OCI-LY3 (cell line): ENCODE data around the gene NAPB.

Experiments
- H2AFZ ChIP-seq: fragments of 200-600, 300-600 bp; shearing (Covaris generic); 2 replicates; pipeline ENCODE4 v1.6.0; 2014; ENCODE audit warnings: antibody characterized with exemption, low read depth, low read length
- H3K27ac ChIP-seq: fragments of 200-600, 300-600 bp; sonication (generic); 2 replicates; pipeline ENCODE4 v1.5.1; 2014; ENCODE audit warnings: mild to moderate bottlenecking, low read length, moderate library complexity, mixed read lengths
- H3K27me3 ChIP-seq: fragments of 200-600, 300-600 bp; sonication (generic); 2 replicates; pipeline ENCODE4 v1.6.1; 2014; ENCODE audit warnings: low read depth, low read length, mixed read lengths
- H3K36me3 ChIP-seq: fragments of 200-600, 300-600 bp; sonication (generic); replicated peaks from 2 replicates; pipeline ENCODE3; 2014; ENCODE audit warnings: low read depth, low read length, mixed read lengths
- H3K4me1 ChIP-seq: fragments of 300-600, 200-600 bp; sonication (generic); 2 replicates; pipeline ENCODE4 v1.6.1; 2014; ENCODE audit warnings: low read length, mixed read lengths
- H3K4me2 ChIP-seq: fragments of 200-600, 300-600 bp; sonication (generic); 2 replicates; pipeline ENCODE4 v1.6.1; 2014; ENCODE audit warnings: low read length, mixed read lengths
- H3K4me3 ChIP-seq: fragments of 300-600, 200-600 bp; sonication (generic); 2 replicates; pipeline ENCODE4 v1.5.1; 2014; ENCODE audit warnings: antibody characterized with exemption, mild to moderate bottlenecking, low read length, moderate library complexity
- H3K79me2 ChIP-seq: fragments of 300-600, 200-600 bp; shearing (Covaris generic); 2 replicates; pipeline ENCODE4 v1.6.1; 2014; ENCODE audit warnings: mild to moderate bottlenecking, low read length, mixed read lengths
- H3K9ac ChIP-seq: fragments of 300-600, 200-600 bp; shearing (Covaris generic); 2 replicates; pipeline ENCODE4 v1.6.0; 2014; ENCODE audit warnings: mild to moderate bottlenecking, low read length, moderate library complexity
- H3K9me3 ChIP-seq: fragments of 200-600, 300-600 bp; shearing (Covaris generic); 2 replicates; pipeline ENCODE4 v1.6.1; 2014; ENCODE audit warnings: low read length, mixed read lengths; ENCODE audit not compliant: insufficient read depth
- H4K20me1 ChIP-seq: fragments of 200-600, 300-600 bp; sonication (generic); 2 replicates; pipeline ENCODE4 v1.6.1; 2016; ENCODE audit warnings: low read length, mixed read lengths; ENCODE audit not compliant: insufficient read depth
- CTCF ChIP-seq: fragments of 200-600, 300-600 bp; sonication (generic); IDR thresholded peaks from 2 replicates; pipeline ENCODE4 v1.5.1; 2014; ENCODE audit warnings: antibody characterized with exemption, low read length, low read depth
- EZH2phosphoT487 ChIP-seq: fragments of 200-600 bp; shearing (Covaris generic); IDR thresholded peaks from 2 replicates; pipeline ENCODE4 v1.6.1; 2018; ENCODE audit warnings: antibody characterized with exemption, mixed run types, low read depth

Gene NAPB

GRCh38 chr20:23391707-23392310 is 29.5 kb downstream of the NAPB start:
- Histone ChIP-seq H3K27ac (no peak overlapping the region), H3K36me3 (peaks cover 21% of the 10 kb centered on the region)
- TF ChIP-seq EZH2phosphoT487 (no peak), CTCF (no peak)

DNA sequence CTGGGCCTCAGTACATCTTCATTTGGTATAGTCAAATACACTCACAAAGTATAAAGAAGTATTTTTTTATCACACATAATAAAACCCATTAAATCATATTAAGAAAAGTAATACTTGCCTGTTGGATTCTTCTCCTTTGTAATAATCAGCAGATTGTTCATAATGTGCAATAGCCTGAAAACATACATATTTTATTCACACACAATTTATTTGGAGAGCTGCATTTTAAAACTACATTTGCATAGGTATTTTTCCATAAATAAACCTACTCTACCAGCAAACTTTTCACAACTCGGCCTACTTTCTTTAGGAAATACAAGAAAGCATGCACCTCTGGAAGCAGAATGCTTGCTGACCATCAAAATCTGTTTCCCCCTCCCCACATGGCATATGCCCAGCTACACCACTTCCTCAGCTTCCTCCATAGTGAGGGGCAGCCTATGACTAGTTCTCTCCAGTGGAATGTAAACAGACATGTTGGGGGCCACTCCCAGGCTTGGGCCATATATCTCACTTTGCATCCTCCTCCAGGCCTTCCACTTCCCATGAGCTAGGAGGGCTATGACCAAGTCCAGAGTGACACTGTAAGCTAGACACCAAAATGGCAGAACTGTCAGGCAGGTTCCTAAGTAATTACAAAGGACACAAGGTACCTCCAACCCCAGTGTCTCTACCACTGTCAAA is 31.1 kb downstream of the NAPB start:
- no peak for TF ChIP-seq EZH2phosphoT487
- TF ChIP-seq CTCF: no peak
- no peaks in the 10 kb centered on the region for H3K4me1 ChIP-seq
- no peak overlapping the region for H2AFZ ChIP-seq
- H3K79me2 ChIP-seq: no peaks in the 10 kb centered on the region
- no peak overlapping the region for H3K27ac ChIP-seq
- H3K4me3 ChIP-seq: no peak overlapping the region
- H3K9me3 ChIP-seq: no peaks in the 10 kb centered on the region
- H3K9ac ChIP-seq: no peak overlapping the region
- peaks cover 27% of the 10 kb centered on the region for H3K36me3 ChIP-seq
- H4K20me1 ChIP-seq: no peaks in the 10 kb centered on the region
- no peak overlapping the region for H3K4me2 ChIP-seq
- H3K27me3 ChIP-seq: no peaks in the 10 kb centered on the region

More at GRCh38 chr20:23391707-23392310, 29.5 kb downstream of the NAPB start:
- H3K4me1 ChIP-seq: no peaks in the 10 kb centered on the region
- no peaks in the 10 kb centered on the region for H4K20me1 ChIP-seq
- no peaks in the 10 kb centered on the region for H3K79me2 ChIP-seq
- no peaks in the 10 kb centered on the region for H3K27me3 ChIP-seq
- no peak overlapping the region for H3K4me3 ChIP-seq
- H3K4me2 ChIP-seq: no peak overlapping the region
- no peak overlapping the region for H3K9ac ChIP-seq
- no peak overlapping the region for H2AFZ ChIP-seq
- H3K9me3 ChIP-seq: no peaks in the 10 kb centered on the region

GRCh38 chr20:23387118-23387443 is 34.2 kb downstream of the NAPB start:
- Histone ChIP-seq H4K20me1 (no peaks in the 10 kb centered on the region), H3K27ac (no peak overlapping the region), H3K79me2 (no peaks in the 10 kb centered on the region), H3K9ac (no peak overlapping the region), H3K4me1 (no peaks in the 10 kb centered on the region), H3K4me2 (no peak overlapping the region), H3K27me3 (no peaks in the 10 kb centered on the region), H3K9me3 (no peaks in the 10 kb centered on the region), H3K4me3 (no peak overlapping the region), H2AFZ (no peak overlapping the region), H3K36me3 (peaks cover 33% of the 10 kb centered on the region)
- TF ChIP-seq EZH2phosphoT487 (no peak), CTCF (no peak)

- H4K20me1 ChIP-seq: no peaks in the 10 kb centered on the region
- TF ChIP-seq CTCF: no peak
- TF ChIP-seq EZH2phosphoT487: no peak
- no peak overlapping the region for H3K4me2 ChIP-seq
- H3K27ac ChIP-seq: no peak overlapping the region
- peaks cover 33% of the 10 kb centered on the region for H3K36me3 ChIP-seq
- H3K79me2 ChIP-seq: no peaks in the 10 kb centered on the region
- no peak overlapping the region for H3K9ac ChIP-seq
- H3K4me1 ChIP-seq: no peaks in the 10 kb centered on the region
- H3K4me3 ChIP-seq: no peak overlapping the region
- no peaks in the 10 kb centered on the region for H3K9me3 ChIP-seq
- H2AFZ ChIP-seq: no peak overlapping the region
- no peaks in the 10 kb centered on the region for H3K27me3 ChIP-seq
Measured at GRCh38 chr20:23386304-23387117, 34.8 kb downstream of the NAPB start.
